Epithelial cell of esophagus (primary cell): ENCODE results near the gene DNAJB12.
A peak's percentile ranks its signal among the peaks of the same experiment; 100 is the strongest.

Experiments
- DNase-seq: peaks from one replicate; pipeline ENCODE4 v3.0.0; 2010; ENCODE audit warnings: low read depth
- H3K4me3 ChIP-seq: 2 replicates; pipeline ENCODE4 v1.5.1; 2011; ENCODE audit warnings: mild to moderate bottlenecking, low read length, control low read depth
- TF ChIP-seq, protein P1 (sequence below): IDR thresholded peaks from 2 replicates; pipeline ENCODE4 v1.5.1; 2011; ENCODE audit warnings: low read depth, mild to moderate bottlenecking, low read length, control low read depth, inconsistent platforms; ENCODE audit not compliant: insufficient read depth; ENCODE audit errors: missing control alignments

Gene DNAJB12

DNA sequence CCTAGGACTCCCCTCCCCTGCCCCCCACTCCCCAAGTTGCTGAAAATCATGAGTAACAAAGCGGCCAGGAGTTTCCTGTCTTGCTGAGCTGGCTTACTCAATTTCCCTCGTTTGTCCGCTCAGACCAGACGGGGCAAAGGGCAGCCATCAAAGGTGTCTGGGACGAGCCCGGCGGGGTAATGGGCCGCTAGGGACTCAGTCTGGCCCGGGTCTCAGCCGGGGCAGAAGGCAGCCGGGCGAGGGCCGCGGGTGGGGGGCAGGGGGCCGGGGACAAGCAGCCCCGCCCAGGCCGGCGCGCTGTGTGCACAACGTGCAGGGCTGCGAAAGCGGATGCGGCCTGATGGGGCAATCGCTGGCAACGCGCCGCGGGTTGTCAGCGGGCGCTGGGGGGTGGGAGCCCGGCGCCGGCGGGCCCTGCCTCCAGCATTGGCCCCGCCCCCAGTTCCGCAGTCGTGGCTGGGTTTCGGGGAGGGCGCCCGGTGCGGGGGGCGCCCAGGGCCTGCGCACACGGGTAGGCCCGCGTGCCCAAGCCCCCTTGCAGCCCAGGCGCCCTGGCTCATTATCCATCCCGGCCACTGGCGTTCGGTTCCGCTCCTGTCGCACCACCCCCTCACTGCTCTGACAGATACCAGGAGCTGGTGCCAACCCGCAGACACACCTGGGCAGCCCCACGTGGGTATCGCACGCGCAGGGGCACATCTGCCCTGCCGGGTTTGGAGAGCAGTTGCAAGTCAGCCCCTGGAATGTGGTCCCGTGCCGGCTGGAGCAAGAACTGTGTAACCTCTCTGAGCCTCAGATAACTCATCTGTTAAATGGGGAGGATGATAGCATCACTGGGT lies 35.1 kb downstream of the DNAJB12 start:
- DNase-seq = peak; percentile 98
- H3K4me3 ChIP-seq = peak overlapping the region; percentile 21
- TF ChIP-seq, protein P1, sequence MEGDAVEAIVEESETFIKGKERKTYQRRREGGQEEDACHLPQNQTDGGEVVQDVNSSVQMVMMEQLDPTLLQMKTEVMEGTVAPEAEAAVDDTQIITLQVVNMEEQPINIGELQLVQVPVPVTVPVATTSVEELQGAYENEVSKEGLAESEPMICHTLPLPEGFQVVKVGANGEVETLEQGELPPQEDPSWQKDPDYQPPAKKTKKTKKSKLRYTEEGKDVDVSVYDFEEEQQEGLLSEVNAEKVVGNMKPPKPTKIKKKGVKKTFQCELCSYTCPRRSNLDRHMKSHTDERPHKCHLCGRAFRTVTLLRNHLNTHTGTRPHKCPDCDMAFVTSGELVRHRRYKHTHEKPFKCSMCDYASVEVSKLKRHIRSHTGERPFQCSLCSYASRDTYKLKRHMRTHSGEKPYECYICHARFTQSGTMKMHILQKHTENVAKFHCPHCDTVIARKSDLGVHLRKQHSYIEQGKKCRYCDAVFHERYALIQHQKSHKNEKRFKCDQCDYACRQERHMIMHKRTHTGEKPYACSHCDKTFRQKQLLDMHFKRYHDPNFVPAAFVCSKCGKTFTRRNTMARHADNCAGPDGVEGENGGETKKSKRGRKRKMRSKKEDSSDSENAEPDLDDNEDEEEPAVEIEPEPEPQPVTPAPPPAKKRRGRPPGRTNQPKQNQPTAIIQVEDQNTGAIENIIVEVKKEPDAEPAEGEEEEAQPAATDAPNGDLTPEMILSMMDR = peak; percentile 7

DNA sequence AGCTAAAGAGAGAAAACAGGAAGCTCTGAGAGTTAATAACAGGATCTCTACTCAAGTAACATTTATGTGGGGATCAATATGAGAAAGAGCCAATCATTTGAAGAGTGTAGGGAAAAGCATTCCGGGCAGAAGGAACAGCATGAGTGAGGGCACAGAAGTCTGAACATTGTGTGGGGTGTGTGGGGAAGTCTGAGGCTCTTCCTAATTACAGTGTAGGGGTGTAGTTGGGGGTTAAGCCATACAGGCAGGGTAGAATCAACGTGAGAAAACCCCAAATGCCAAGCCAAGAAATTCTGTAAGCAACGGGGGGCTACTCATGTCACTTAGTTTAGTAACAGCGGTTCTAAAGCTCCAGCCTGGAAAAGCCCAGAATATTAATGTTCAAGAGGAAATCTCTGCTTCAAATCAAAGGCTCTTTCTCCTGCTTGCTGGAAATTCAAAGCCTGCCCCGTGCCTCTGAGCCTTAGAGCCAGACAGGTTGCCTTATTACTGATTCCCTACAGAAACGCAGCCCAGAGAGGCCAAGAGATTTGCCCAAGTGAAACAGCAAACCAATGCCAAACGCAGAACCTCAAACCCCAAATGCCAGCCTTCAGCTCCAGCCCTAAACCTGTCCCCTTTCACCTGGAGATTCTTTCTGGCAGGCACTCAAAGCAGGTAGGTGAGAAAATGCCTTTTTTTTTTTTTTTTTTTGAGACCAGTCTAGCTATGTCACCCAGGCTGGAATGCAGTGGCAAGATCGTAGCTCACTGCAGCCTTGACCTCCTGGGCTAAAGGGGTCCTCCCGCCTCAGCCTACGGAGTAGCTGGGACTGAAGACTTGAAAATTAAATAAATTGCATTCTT lies 36.1 kb downstream of the DNAJB12 start:
- H3K4me3 ChIP-seq = no peak overlapping the region
- TF ChIP-seq, protein P1 = no peak
- no peak for DNase-seq

DNA sequence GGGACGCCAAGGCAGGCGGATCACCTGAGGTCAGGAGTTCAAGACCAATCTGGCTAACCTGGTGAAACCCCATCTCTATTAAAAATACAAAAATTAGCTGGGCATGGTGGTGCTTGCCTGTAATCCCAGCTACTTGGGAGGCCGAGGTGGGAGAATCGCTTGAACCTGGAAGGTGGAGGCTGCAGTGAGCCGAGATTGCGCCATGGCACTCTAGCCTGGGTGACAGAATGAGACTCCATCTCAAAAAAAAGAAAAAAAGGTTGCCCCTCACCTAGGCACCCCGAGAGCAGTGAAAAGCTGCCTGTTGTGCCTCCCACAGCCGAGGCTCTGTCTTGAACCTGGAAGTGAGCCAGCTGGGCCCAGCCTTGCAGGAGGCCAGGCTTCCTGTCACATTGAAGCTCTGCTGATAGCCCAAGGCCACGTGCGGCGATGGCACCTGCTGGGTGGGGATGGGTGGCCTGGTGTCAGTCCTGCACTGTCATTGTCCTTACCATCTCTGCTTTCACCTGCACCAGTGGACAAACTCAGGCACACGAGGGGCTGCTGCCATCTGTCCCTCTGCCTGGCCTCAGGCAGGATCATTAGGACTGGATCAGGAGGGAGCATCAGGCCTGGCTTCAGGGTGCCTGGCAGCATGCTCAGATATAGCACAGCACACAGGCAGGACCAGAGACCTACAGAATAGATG lies 37.8 kb downstream of the DNAJB12 start:
- H3K4me3 ChIP-seq = no peak overlapping the region
- no peak for DNase-seq
- TF ChIP-seq, protein P1 = no peak

DNA sequence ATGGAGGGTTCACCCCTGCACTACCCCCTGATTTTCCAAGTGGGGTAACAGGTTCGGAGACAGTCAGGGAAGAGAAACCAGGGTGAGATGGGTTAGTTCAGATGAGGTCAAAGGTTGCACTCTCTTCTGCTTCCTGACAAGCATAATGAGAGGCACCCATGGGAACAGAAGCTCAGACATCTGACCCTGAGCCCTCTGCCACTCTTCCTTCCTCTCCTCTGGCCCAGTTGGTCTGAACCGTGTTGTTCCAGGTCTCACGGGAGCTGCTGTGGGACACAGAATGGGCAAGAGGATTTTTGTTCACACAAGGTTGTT lies 38.4 kb downstream of the DNAJB12 start:
- H3K4me3 ChIP-seq = no peak overlapping the region
- TF ChIP-seq, protein P1 = no peak
- DNase-seq = no peak

DNA sequence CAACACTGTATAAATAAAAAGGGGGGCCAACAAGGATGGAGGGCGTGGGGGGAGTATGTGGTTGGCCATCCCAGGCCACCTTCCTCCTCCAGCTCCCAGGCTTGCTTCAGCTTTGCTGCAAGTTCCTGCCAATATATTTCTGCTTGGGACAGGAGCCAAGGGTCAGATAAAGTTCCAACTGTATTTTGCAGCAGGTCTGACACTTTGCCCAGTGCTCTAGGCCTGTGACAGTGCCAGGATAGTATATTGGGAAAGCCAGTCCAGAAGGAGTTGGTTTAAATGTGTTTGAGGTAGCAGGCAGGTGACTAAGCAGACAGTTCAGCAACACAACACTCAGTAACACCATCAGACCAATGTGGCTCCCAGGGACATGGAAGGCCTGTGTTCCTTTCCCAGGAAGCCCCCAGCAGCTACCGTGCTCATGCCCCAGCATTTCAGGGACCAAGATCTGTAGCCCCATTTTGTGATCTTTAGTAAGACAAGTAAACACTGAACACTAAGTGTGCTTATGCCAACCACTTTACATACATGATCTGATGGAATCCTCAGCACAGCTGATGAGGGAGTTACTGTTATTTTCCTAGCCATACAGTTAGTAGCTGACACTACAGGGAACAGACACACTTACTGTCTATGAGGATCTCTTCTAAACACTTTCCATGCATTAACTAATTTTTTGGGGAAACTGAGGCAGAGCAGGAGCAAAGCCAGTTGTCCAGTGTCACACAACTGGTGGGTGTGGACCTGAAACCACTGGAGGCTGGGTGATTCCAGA lies 38.9 kb downstream of the DNAJB12 start:
- TF ChIP-seq, protein P1 = no peak
- no peak overlapping the region for H3K4me3 ChIP-seq
- DNase-seq = peak; percentile 55

DNA sequence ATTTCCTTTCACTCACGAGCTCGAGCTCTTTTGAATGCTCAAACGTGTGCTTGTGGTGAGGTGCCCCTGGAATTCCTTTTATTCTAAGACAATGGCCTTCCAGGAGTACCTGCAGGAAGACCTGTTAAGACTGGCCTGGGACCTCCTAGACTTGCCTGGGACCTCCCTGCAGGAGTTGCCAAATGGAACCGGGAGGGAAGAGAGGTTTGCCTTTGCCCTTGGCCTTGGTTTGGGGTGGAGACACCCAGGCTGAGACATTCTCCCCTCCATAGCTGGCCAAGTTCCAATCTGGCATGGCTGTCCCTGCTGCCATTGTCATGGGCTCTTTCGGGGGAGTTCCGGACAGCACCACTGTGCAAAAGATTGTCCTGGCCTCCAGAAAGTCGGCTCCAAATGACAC lies 39.7 kb downstream of the DNAJB12 start:
- TF ChIP-seq, protein P1 = no peak
- no peak overlapping the region for H3K4me3 ChIP-seq
- peak; percentile 69 for DNase-seq
